ENCODE data around the gene TBX21. TPM values are rescaled to one million over a fixed set of nuclear protein-coding genes. Genes with fewer than 3 reads are reported as not detected.

Gene TBX21
- total RNA-seq, 1 experiment from 2014 or later = not detected

GRCh38 chr17:47700471-47701449 is 32.3 kb upstream of the TBX21 start:
- H3K9me3 Mint-ChIP-seq (ENCODE audit: low read depth, unreplicated experiment) = no peaks in the 10 kb centered on the region
- CTCF ChIA-PET = interaction anchor here (0.6 to 2.7 kb wide), 3 partner anchors 17 to 246 kb away, joined by 3 to 9 read pairs (median 4); no protein-coding TSS in a partner anchor
- intact Hi-C loops (cut with micrococcal nuclease; ENCODE audit: unreplicated experiment) = no loop called here
- H3K27ac Mint-ChIP-seq (ENCODE audit: unreplicated experiment) = no peak overlapping the region
- no peaks in the 10 kb centered on the region for H3K4me1 Mint-ChIP-seq (ENCODE audit: low read depth, unreplicated experiment)
- H3K4me3 Mint-ChIP-seq (ENCODE audit: low read depth, unreplicated experiment) = no peak overlapping the region
- peaks cover 5% of the 10 kb centered on the region for H3K36me3 Mint-ChIP-seq (ENCODE audit: insufficient read depth, unreplicated experiment)
- H3K27me3 Mint-ChIP-seq (ENCODE audit: unreplicated experiment) = peaks cover 57% of the 10 kb centered on the region
- no TSS peak for BruUV-seq (replicated peaks)
- TF ChIP-seq CTCF (IDR thresholded peaks at IDR 0.05; ENCODE audit: unreplicated experiment) = no peak
- no peak for DNase-seq

- Mint-ChIP-seq H3K36me3 (ENCODE audit: insufficient read depth, unreplicated experiment) (peaks cover 5% of the 10 kb centered on the region), H3K9me3 (ENCODE audit: low read depth, unreplicated experiment) (no peaks in the 10 kb centered on the region), H3K27me3 (ENCODE audit: unreplicated experiment) (peaks cover 57% of the 10 kb centered on the region), H3K27ac (ENCODE audit: unreplicated experiment) (no peak overlapping the region), H3K4me1 (ENCODE audit: low read depth, unreplicated experiment) (peaks cover 2% of the 10 kb centered on the region), H3K4me3 (ENCODE audit: low read depth, unreplicated experiment) (no peak overlapping the region)
- no peak for DNase-seq
- no peak for TF ChIP-seq CTCF (IDR thresholded peaks at IDR 0.05; ENCODE audit: unreplicated experiment)
- CTCF ChIA-PET = interaction anchor here (1.2 kb wide), 1 partner anchor 11 kb away, joined by 4 read pairs; no protein-coding TSS in a partner anchor
- intact Hi-C loops (cut with micrococcal nuclease; ENCODE audit: unreplicated experiment) = no loop called here
- BruUV-seq (replicated peaks) = no TSS peak
Measured at GRCh38 chr17:47701608-47702007, 31.4 kb upstream of the TBX21 start.

DNA sequence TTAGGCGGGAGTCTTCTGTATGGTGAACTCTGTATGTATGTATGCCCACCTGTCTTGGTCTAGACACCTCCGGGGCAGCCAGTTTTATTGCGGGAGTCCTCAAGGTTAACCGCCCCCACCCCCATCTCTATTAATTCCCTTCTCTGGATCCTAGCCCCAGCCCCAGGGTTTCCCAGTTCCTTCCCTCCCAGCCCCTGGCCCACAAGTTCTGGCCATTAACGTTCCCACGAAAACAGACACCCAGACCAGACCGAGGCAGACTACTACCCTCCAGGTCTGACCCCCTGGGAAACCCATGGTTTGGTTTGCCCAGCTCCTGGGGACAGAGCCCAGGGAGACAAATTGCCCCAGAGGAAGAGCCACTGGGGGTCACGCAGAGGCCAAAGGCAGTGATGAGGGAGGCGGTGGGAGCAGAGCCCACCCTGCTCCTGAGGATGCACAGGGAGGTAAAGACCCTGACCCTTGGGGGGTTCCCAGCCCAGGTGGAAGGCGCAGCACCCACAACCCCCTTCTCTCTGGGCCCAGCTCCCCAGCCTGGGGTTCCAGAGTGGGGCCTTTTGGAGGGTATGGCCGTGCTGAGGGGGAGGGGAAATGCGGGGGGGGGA is 30.5 kb upstream of the TBX21 start:
- peaks cover 62% of the 10 kb centered on the region for H3K27me3 Mint-ChIP-seq (ENCODE audit: unreplicated experiment)
- H3K4me3 Mint-ChIP-seq (ENCODE audit: low read depth, unreplicated experiment) = no peak overlapping the region
- peaks cover 5% of the 10 kb centered on the region for H3K36me3 Mint-ChIP-seq (ENCODE audit: insufficient read depth, unreplicated experiment)
- peaks cover 10% of the 10 kb centered on the region for H3K4me1 Mint-ChIP-seq (ENCODE audit: low read depth, unreplicated experiment)
- no peaks in the 10 kb centered on the region for H3K9me3 Mint-ChIP-seq (ENCODE audit: low read depth, unreplicated experiment)
- CTCF ChIA-PET = interaction anchor here (0.6 to 1.2 kb wide), 3 partner anchors 11 to 1314 kb away, joined by 4 to 6 read pairs (median 4); no protein-coding TSS in a partner anchor
- TF ChIP-seq CTCF (IDR thresholded peaks at IDR 0.05; ENCODE audit: unreplicated experiment) = no peak
- intact Hi-C loops (cut with micrococcal nuclease; ENCODE audit: unreplicated experiment) = no loop called here
- DNase-seq = no peak
- BruUV-seq (replicated peaks) = no TSS peak
- H3K27ac Mint-ChIP-seq (ENCODE audit: unreplicated experiment) = no peak overlapping the region

- peaks cover 5% of the 10 kb centered on the region for H3K36me3 Mint-ChIP-seq (ENCODE audit: insufficient read depth, unreplicated experiment)
- no peak overlapping the region for H3K27ac Mint-ChIP-seq (ENCODE audit: unreplicated experiment)
- DNase-seq = no peak
- no peak for TF ChIP-seq CTCF (IDR thresholded peaks at IDR 0.05; ENCODE audit: unreplicated experiment)
- no TSS peak for BruUV-seq (replicated peaks)
- intact Hi-C loops (cut with micrococcal nuclease; ENCODE audit: unreplicated experiment) = no loop called here
- H3K4me3 Mint-ChIP-seq (ENCODE audit: low read depth, unreplicated experiment) = no peak overlapping the region
- H3K9me3 Mint-ChIP-seq (ENCODE audit: low read depth, unreplicated experiment) = no peaks in the 10 kb centered on the region
- H3K27me3 Mint-ChIP-seq (ENCODE audit: unreplicated experiment) = peaks cover 67% of the 10 kb centered on the region
- peaks cover 10% of the 10 kb centered on the region for H3K4me1 Mint-ChIP-seq (ENCODE audit: low read depth, unreplicated experiment)
- CTCF ChIA-PET = interaction anchor here (0.7 kb wide), 1 partner anchor 118 kb away, joined by 3 read pairs; the partner anchor contains the start of gene OSBPL7
Measured at GRCh38 chr17:47703191-47703591, 29.8 kb upstream of the TBX21 start.
